NCI-H2227 (cell line): ENCODE results near the gene PNMA8C.
"Not testable (repeated sequence)": the region's sequence is repeated elsewhere in the genome, so short reads cannot be mapped to it uniquely, and the experiment has no call there.

Experiments
- DNase-seq: peaks from one replicate; lab custom pipeline; 2025; ENCODE audit not compliant: unreplicated experiment; lab: John Stamatoyannopoulos, UW

PNMA8C gene

DNA sequence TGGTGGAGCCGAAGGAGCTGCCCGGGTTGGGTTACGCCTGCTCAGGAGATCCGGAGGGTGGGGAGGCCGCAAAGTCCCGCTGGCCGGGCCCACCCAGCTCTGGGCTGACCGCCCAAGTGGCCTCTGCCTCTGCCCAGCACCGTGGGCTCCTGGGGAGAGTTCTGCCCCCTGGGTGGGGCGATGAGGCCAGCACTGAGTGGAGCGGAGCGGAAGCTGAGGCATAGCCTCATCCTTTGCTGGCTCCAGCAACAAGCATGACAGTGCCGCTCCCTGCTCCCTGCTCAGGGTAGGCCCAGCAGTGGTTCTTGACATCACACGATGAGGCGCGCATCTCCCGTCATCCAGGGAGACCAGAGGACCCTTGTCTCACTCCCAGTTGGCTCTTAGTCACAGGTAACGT, 37.9 kb downstream of the PNMA8C start:
- no peak for DNase-seq

DNA sequence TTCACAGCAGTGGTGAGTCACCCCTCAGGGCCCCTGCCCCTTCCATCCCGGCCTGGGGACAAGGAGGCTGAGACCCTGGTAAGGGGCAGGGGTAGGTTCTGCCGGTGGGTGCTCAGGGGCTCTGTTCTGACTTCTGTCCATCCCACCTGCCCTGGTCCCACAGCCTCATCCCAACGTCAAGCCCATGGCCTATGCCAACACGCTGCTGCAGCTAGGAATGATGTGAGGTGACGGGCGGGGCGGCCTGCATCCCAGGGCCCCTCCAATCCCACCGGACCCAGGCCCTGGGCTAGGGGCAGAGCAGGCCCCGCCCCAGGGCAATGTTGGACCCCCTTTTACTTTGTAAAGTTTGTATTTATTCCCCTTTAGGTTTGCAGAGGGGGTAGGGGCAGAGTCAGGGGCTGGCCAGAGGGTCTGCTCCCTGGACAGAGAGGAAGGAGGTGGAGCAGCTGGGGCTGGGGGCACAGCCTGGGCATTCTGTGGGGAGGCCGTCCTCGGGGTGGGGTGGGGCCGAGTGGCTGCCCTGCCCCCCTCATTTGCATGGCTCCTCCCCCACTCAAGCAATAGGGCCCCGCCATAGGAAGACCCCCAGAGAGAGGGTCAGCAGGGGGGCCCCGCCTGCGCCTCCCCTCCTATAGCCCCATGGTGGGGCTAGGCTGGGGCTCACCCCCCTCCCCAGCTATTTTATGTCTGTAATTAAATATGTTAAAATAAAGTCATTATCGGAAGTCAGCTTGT, 38.4 kb downstream of the PNMA8C start:
- DNase-seq = no peak

DNA sequence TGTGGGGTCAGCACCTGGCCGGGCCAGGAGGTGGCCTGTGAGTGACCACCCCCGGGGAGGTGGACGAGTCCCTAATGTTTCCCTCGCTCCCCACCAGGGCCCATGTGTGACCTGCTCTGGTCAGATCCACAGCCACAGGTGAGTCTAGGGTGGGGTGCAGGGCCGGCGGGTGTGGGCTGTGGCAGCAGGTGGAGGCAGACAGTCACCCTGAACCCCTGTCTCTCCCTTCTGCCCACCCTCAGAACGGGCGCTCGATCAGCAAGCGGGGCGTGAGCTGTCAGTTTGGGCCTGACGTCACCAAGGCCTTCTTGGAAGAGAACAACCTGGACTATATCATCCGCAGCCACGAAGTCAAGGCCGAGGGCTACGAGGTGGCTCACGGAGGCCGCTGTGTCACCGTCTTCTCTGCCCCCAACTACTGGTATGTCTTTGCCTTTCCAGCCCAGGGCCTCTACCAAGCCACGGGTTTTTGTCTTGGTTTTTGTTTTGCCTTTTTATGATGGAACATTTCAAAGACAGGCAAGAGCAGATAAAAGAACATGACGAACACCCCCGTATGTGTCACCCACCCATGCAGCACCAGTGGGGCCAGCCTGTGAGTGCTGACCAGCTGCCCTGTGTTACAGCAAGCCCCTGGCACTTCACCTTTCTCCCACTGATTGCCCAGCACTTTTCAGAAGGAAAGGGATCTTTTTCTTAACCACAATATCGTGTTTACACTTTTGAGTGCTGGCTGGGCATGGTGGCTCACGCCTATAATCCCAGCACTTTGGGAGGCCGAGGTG, 40.2 kb downstream of the PNMA8C start:
- no peak for DNase-seq

DNA sequence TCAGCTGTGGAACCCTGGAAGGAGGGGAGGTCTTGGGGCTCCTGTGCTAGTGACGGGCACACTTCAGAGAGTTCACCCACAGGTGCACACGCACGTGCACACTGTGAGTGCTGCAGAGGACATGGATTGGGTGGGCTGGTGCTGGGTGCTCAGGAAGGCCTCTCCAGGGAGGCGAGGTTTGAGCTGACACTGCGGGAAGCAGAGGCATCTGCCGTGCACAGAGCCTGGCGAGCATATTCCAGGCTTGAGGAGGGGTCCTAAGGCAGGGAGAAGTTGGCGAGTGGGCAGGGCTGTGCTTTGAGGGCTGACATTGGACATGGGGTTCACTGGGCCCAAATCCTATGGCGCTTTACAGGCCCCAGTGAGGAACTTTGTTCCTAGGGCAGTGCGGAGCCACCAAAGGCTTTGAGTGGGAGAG, 41.0 kb downstream of the PNMA8C start:
- DNase-seq = no peak

DNA sequence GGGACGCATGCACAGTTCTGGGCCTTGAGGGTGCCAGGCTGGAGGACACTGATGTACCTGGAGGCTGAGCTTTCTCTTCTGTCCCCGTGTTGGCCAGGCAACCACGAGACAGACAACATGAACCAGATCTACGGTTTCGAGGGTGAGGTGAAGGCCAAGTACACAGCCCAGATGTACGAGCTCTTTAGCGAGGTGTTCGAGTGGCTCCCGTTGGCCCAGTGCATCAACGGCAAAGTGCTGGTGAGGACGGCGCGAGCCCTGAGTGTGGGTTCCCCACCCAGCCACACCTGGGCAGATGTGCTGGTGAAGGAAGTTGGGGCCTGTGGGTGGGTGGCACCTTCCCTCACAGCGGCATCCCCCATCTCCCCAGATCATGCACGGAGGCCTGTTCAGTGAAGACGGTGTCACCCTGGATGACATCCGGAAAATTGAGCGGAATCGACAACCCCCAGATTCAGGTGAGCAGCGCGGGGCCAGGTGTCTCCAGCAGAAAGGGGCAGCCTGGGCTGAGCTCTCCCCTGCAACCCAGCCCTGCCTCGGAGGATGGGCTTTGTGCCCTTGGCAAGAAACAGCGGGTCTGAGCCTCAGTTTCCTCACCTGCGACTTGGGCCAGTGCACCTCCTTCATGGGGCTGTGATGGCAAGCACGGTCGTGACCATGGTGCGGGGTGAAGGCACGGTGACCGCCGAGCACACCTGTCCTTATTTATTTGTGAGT, 41.6 kb downstream of the PNMA8C start:
- no peak for DNase-seq

DNA sequence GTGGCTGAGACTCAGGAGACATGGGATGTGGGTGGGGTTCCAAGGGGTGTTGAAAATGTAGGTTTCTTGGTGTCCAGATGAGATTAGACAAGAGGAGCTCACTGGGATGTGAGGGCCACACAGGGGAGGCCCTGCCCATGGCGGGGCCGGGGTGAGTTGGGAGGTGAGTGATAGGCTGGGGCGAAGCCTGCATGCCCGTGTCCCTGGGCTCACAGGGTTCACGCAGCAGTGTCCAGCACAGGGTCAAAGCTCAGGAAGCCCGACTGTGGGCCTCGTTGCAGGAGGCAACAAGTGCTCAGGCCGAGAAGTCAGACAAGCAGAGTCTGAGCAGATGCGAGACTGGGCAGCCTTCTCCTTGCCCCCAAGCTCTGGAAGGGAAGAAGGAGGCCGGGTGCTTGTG, 42.6 kb downstream of the PNMA8C start:
- DNase-seq = no peak

DNA sequence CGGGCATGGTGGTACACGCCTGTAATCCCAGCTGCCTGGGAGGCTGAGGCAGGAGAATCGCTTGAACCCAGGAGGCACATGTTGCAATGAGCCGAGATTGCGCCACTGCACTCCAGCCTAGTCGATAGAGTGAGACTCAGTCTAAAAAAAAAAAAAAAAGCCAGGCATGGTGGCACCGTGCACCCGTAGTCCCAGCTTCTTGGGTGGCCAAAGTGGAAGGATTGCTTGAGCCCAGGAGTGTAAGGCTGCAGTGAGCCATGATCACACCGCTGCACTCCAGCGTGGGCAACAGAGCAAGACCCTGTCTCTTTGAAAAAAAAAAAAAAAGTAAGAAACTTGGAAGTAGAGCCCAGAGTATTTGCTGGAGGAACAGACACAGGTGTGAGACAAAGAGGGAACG, 43.1 kb downstream of the PNMA8C start:
- no peak for DNase-seq

DNA sequence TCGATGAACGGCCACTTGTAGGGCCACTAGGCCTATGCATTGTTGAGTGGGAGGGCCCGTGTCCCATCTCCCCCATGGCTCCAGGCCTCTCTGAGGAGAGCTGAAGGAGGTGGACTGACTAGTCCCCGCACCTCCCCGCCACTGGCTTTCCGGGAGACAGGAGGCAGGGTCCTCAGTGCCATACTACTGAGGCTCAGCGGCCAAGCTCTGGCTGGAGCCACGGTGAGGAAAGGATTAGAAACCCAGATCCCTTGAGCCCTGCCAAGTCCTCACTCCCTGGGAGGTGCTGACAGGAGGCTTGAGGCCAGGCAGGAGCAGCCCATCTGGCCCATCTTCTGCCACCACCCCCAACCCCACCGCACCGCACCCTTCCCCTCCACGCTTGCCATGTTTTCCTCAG, 44.3 kb downstream of the PNMA8C start:
- no peak for DNase-seq

DNA sequence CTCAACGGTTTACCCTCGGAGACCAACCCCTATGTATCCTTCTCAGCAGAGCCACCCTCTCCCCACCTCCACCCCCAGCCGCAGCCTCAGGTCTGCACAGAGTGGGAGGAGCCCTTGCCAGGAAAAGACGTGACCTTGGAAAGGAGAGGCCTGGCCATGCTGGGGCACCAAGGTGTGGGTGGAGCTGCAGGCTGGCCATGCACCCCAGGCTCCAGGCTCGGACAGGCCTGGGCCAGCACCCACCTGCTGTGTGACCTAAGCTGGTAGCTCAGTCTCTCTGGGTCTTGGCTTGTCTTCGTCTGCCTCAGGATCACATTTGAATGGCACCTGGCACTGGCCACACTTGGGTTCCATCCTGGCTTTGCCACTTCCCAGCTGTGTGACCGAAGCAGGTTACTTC, 44.9 kb downstream of the PNMA8C start:
- no peak for DNase-seq

DNA sequence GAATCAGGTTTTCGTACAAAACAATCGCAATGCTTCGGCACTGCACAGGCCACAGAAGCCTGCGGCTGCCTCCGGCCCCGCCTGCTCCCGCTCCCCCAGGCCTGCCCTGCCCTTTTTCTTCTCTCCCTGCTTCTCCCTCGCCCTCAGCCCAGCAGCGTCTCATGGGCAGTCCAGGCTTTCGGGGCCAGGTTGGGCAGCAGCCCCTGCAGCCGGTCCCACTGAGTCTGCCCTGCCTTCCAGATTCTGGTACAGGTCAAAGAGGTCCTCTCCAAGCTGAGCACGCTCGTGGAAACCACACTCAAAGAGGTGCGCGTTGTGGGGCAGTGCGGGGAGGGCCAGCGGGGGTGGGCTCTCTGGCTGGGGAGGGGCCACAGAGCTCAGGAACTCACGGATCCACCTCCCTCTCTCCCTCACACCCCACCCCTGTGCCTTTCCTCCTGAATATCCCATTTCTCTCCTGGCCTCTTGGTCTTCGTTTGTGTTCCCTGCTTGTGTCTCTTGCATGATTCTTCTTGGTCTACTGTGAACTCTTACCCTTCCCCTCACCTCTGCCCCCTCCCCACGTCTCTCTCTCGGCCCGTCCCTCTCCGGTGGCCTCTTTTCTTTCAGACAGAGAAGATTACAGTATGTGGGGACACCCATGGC, 45.4 kb downstream of the PNMA8C start:
- DNase-seq = no peak

DNA sequence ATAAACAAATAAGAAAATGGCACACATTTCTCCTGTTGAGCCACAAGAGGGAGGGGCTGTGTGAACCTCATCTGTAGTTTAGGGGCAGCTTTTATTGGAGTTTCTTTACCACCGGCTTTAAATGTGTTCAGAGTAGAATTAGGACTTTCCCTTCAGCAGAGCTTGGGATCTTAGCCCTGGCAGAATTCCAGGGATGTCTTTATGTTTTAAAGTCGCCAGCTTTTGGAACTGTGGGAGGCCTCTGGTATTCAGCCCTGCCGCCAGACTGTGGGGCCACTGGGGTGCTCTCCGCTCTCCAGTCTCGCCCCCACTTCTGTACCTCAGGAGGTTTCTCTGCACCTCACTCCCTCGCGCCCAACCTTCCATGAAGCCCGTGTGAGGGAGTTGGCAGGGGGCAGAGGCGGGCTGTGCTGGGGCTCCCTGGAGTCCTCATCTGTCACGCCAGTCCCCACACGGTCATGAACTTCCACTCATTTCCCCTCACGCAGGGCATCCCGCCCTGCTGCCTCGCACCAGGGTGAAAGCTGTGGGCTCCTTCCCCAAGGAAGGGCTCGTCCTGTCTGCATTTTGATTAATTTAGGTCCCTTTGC, 46.9 kb downstream of the PNMA8C start:
- no peak for DNase-seq

DNA sequence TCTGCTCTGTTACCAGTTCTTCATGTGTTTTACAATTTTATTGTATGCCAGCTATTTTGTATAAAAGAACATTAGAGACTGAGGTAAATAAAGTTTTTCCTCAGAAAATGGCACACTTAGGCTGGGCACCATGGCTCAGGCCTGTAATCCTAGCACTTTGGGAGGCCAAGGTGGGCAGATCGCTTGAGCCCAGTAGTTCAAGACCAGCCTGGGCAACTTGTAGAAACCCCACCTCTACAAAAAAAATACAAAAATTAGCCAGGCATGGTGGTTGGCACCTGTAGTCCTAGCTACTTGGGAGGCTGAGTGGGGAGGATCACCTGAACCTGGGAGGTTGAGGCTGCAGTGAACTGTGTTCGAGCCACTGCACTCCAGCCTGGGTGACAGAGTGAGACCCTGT, 47.4 kb downstream of the PNMA8C start:
- no peak for DNase-seq

DNA sequence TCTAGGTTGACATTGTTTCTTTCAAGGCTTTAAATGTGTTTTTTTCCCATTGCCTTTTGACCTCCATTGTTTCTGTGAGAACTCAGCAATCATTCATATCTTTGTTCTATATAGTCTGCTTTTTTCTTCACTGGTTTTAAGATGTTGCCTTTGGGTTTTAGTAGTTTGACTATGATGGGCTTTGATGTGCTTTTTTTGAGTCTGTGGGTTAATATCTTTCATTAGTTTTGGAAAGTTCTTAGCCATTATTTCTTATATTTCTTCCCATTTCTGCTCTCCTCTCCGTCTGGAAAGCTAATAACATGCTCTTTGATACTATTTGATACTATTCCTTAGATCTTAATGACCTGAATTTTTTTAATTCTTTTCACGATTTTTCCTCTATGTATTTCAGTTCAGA, 48.0 kb downstream of the PNMA8C start:
- DNase-seq = no peak

DNA sequence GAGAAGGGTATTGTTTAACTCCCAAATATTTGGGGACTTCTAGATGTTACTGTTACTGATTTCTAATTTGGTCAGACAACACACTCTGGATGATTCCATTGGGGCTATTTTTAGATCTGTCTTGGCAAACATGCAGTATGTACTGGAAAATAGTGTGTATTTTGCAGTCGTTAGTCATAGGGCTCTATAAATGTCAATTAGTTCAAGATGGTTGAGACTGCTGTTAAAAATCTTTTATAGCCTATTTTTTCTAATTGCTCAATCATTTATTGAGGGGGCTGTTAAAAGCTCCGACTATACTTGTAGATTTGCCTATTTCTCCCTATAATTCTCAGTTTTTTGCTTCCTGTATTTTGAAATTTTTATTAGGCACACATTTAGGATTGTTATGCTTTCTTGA, 50.5 kb downstream of the PNMA8C start:
- no peak for DNase-seq

DNA sequence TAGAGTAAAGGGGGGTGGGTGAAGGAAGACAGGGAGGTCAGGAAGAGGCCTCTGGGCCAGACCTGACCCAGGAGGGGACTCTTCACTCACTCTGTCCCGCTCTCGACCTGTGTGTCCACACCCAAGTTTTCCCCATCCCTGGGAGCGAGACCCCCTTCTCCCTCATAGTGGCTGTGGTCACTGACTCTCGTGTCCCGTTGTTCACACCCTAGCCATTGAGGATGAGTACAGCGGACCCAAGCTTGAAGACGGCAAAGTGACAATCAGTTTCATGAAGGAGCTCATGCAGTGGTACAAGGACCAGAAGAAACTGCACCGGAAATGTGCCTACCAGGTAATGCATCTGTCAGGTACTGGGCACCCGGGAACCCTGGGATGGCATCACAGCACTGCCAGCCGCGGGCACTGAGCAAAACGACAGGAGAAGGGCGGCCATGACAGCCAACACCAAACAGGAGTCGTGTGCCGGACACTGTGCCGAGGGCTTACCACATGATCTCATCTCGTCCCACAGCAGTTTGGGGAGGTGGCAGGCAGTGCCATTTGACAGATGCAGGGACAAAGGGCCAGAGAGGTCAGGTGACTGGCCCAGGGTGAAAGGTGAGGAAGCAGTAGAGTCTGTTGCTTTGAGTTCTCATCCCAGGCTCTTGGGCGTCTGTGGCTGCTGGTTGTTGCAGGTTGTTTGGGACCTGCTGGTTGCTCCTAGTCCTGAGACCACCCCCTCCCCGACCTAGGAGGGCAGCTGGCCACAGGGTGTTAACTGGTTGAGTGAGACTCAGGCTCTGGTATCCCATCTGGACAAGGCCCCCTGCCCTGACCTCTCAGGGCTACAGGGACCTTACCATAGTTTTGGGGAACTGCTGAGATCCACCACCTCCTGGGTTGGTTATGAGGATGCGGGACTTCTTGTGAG, 52.2 kb downstream of the PNMA8C start:
- no peak for DNase-seq

DNA sequence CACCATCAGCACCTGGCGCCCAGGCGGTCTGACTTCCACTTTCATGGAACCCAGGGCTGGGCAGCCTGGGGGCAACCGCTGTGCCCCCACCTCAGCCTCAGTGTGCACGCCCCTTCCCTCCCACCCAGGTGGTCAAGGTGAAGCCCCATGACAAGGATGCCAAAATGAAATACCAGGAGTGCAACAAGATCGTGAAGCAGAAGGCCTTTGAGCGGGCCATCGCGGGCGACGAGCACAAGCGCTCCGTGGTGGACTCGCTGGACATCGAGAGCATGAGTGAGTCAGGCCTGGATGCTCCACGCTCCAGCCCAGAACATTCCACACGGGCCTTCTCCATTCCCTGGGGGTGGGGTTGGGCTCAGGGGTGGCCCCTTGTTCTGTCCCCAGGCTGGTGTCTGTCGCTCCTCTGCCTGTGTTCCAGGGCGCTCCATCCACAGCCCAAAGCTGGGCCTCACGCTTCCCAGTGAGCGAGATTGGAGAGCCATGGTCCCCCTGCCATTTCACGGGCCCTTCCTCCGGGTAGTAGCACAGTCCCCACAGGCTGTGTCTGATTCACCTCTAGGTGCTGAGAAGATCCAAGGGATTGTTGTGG, 53.2 kb downstream of the PNMA8C start:
- DNase-seq = not testable (repeated sequence)
